Measurements from ENCODE around the gene CRIP3.

The CRIP3 gene

DNA sequence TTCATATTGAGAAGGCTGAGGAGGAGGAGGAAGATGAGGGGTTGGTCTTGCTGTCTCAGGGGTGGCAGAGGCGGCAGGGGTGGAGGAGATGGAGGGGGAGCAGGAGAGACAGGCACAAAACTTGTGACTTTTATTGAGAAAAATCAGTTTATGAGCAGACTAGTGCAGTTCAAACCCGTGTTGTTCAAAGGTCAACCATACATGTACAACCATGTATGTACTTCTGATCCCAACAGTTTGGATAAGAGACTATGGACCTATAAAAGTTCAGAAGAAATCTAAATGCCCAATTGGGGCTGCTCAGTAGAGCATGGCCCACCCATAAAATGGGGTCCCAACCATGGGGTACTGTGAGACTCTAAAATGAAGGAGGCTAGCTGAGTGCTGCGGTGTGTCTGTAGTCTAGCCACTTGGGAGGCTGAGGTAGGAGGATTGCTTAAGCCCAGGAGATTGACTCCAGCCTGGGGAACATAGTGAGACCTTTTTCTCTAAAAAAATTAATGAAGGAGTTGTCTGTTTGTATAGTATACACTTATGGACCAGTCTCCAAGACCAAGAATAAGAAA, 18.2 kb downstream of the CRIP3 start:
- no peak overlapping the region for H3K4me2 ChIP-seq (ENCODE audit: low read length)
- no peak overlapping the region for H3K27ac ChIP-seq (ENCODE audit: low read depth, low read length, poor library complexity, severe bottlenecking)
- H3K9ac ChIP-seq (ENCODE audit: low read length): no peak overlapping the region
- no peaks in the 10 kb centered on the region for H3K27me3 ChIP-seq (ENCODE audit: insufficient read depth, low read length)
- no peaks in the 10 kb centered on the region for H3K36me3 ChIP-seq (ENCODE audit: insufficient read depth, low read length)
- H3F3A ChIP-seq (ENCODE audit: insufficient read depth, low read length): no peaks in the 10 kb centered on the region
- no peaks in the 10 kb centered on the region for H3K9me3 ChIP-seq (ENCODE audit: low read length)
- no peaks in the 10 kb centered on the region for H4K20me1 ChIP-seq (ENCODE audit: insufficient read depth, low read length)
- H3K4me3 ChIP-seq (ENCODE audit: low read depth, low read length, poor library complexity, severe bottlenecking): no peak overlapping the region
- TF ChIP-seq, protein P1, sequence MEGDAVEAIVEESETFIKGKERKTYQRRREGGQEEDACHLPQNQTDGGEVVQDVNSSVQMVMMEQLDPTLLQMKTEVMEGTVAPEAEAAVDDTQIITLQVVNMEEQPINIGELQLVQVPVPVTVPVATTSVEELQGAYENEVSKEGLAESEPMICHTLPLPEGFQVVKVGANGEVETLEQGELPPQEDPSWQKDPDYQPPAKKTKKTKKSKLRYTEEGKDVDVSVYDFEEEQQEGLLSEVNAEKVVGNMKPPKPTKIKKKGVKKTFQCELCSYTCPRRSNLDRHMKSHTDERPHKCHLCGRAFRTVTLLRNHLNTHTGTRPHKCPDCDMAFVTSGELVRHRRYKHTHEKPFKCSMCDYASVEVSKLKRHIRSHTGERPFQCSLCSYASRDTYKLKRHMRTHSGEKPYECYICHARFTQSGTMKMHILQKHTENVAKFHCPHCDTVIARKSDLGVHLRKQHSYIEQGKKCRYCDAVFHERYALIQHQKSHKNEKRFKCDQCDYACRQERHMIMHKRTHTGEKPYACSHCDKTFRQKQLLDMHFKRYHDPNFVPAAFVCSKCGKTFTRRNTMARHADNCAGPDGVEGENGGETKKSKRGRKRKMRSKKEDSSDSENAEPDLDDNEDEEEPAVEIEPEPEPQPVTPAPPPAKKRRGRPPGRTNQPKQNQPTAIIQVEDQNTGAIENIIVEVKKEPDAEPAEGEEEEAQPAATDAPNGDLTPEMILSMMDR (IDR thresholded peaks at IDR 0.05; ENCODE audit: low read length): no peak
- TF ChIP-seq EZH2 (IDR thresholded peaks at IDR 0.05; ENCODE audit: borderline replicate concordance, low read length): no peak
- H3K4me1 ChIP-seq (ENCODE audit: insufficient read depth, low read length, severe bottlenecking): no peaks in the 10 kb centered on the region
- no peaks in the 10 kb centered on the region for H3K79me2 ChIP-seq (ENCODE audit: insufficient read depth, low read length)
- no peak overlapping the region for H2AFZ ChIP-seq (ENCODE audit: low read length)
- no peaks in the 10 kb centered on the region for H3K9me2 ChIP-seq (ENCODE audit: low read depth, low read length)

GRCh38 chr6:43287717-43288679, 20.6 kb downstream of the CRIP3 start:
- no peaks in the 10 kb centered on the region for H3K9me2 ChIP-seq (ENCODE audit: low read depth, low read length)
- no peak overlapping the region for H3K4me2 ChIP-seq (ENCODE audit: low read length)
- H3K27me3 ChIP-seq (ENCODE audit: insufficient read depth, low read length): no peaks in the 10 kb centered on the region

DNA sequence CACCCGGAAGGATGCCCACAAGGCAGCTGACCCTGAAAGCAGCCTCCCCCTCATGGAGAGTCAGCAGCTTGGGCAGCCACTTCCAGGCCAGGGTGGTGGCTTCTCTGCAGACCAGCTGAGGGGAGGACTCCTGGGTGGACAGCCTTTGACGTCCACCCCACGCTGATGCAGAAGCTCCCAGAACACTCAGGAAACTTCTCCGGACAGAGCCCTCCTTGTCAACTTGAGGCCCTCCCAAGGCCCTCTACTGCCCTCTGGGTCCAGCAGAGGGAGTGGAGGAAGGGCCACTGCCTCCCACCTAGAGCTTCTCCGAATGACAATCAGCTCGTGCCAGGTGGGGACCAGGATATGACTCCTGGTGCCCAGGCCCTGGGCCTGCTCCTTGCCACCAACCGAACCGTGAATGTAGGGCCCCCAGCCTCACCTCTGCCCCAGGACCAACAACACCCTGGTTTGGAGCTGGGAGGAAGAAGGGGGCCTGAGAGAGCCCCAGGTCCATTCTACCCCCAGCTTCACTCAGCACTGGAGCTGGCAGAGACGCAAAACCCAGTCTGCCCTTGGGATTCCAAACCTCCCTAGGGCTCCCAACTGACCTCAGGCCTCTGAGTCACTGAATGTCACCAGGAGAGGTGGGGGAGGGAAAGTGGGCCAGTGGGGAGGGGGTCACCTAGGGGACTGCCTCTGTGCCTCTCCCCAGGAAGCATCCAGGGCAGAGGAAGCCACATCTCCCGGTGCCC, 21.5 kb downstream of the CRIP3 start:
- H4K20me1 ChIP-seq (ENCODE audit: insufficient read depth, low read length): no peaks in the 10 kb centered on the region
- H3K4me2 ChIP-seq (ENCODE audit: low read length): no peak overlapping the region
- TF ChIP-seq EZH2 (IDR thresholded peaks at IDR 0.05; ENCODE audit: borderline replicate concordance, low read length): no peak
- TF ChIP-seq, protein P1 (IDR thresholded peaks at IDR 0.05; ENCODE audit: low read length): no peak
- no peaks in the 10 kb centered on the region for H3K27me3 ChIP-seq (ENCODE audit: insufficient read depth, low read length)
- H3K4me3 ChIP-seq (ENCODE audit: low read depth, low read length, poor library complexity, severe bottlenecking): no peak overlapping the region
- no peaks in the 10 kb centered on the region for H3K79me2 ChIP-seq (ENCODE audit: insufficient read depth, low read length)
- no peak overlapping the region for H3K9ac ChIP-seq (ENCODE audit: low read length)
- H3K36me3 ChIP-seq (ENCODE audit: insufficient read depth, low read length): no peaks in the 10 kb centered on the region
- H3K27ac ChIP-seq (ENCODE audit: low read depth, low read length, poor library complexity, severe bottlenecking): no peak overlapping the region
- H3F3A ChIP-seq (ENCODE audit: insufficient read depth, low read length): no peaks in the 10 kb centered on the region
- no peaks in the 10 kb centered on the region for H3K9me2 ChIP-seq (ENCODE audit: low read depth, low read length)
- H3K9me3 ChIP-seq (ENCODE audit: low read length): no peaks in the 10 kb centered on the region
- H3K4me1 ChIP-seq (ENCODE audit: insufficient read depth, low read length, severe bottlenecking): no peaks in the 10 kb centered on the region
- H2AFZ ChIP-seq (ENCODE audit: low read length): no peak overlapping the region

More at GRCh38 chr6:43287717-43288679, 20.6 kb downstream of the CRIP3 start:
- no peak overlapping the region for H3K9ac ChIP-seq (ENCODE audit: low read length)
- H3K36me3 ChIP-seq (ENCODE audit: insufficient read depth, low read length): no peaks in the 10 kb centered on the region
- no peak overlapping the region for H2AFZ ChIP-seq (ENCODE audit: low read length)
- H3K79me2 ChIP-seq (ENCODE audit: insufficient read depth, low read length): no peaks in the 10 kb centered on the region
- TF ChIP-seq, protein P1 (IDR thresholded peaks at IDR 0.05; ENCODE audit: low read length): no peak
- TF ChIP-seq EZH2 (IDR thresholded peaks at IDR 0.05; ENCODE audit: borderline replicate concordance, low read length): no peak
- no peaks in the 10 kb centered on the region for H4K20me1 ChIP-seq (ENCODE audit: insufficient read depth, low read length)
- no peak overlapping the region for H3K4me3 ChIP-seq (ENCODE audit: low read depth, low read length, poor library complexity, severe bottlenecking)
- no peaks in the 10 kb centered on the region for H3K4me1 ChIP-seq (ENCODE audit: insufficient read depth, low read length, severe bottlenecking)
- H3F3A ChIP-seq (ENCODE audit: insufficient read depth, low read length): no peaks in the 10 kb centered on the region
- no peaks in the 10 kb centered on the region for H3K9me3 ChIP-seq (ENCODE audit: low read length)
- H3K27ac ChIP-seq (ENCODE audit: low read depth, low read length, poor library complexity, severe bottlenecking): no peak overlapping the region

Data from OCI-LY1 (cell line).